HG03060 (cell line): ENCODE data around the gene CNIH3.
A peak's percentile ranks its signal among the peaks of the same experiment; 100 is the strongest.

Source experiments
- ATAC-seq: cut with Tn5 transposase; IDR thresholded peaks from one replicate; pipeline ENCODE4 v1.9.1; 2021; ENCODE audit warnings: low read depth, moderate number of reproducible peaks; ENCODE audit not compliant: unreplicated experiment

The CNIH3 gene

DNA sequence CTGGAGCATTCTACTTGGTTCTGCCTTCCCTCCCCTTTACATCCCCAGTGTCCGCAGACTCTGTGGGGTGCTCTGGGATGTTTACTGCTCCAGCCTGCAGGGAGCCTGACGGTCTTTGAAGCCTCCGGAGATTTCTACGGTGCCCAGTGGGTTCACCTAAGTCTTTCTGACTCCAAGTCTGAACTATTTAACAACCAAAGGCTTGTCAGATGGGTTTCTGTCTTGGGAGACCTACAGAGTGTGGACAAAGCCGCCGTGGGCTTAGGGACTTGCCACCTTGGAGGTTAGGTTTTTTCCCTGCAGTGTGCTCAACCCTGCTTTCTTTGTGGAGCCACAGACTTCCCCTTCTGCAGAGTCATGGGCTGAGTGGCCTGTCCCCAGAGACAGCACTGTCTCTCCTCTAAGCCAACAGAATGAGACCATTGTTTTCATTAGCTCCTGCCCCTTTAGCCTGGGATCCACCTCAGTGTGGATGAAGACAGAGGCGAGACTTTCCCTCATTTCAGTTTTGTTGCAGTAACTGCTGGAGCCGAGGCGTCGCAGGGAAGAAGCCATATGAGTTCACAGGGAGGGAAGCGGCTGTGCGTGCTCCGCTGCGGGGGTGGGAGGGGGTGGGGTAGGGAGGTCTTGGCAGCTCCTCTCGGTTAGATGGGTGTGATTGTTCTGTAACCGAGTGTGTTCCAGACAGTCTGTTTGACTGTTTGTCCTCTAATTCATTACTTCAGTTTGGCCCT, 120.7 kb downstream of the CNIH3 start:
- peak; percentile 38 for ATAC-seq

DNA sequence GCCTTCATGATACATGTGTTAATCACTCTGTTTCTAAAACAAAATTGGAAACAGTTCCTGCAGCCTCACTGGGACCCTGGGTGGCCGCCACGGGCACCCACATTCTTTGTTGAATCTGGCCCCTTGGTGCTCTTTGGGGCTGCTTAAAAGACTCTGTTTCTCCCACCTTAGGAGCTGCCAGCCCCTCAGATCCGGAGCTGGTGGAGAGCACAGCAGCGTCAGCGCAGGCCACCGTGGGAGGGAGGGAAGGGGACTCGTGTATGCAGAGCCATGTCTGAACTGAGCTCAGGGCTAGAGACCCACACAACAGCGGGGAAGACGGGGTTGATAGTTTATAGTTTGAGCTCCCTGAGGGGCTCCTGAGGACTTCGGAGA, 121.2 kb downstream of the CNIH3 start:
- ATAC-seq = no peak

DNA sequence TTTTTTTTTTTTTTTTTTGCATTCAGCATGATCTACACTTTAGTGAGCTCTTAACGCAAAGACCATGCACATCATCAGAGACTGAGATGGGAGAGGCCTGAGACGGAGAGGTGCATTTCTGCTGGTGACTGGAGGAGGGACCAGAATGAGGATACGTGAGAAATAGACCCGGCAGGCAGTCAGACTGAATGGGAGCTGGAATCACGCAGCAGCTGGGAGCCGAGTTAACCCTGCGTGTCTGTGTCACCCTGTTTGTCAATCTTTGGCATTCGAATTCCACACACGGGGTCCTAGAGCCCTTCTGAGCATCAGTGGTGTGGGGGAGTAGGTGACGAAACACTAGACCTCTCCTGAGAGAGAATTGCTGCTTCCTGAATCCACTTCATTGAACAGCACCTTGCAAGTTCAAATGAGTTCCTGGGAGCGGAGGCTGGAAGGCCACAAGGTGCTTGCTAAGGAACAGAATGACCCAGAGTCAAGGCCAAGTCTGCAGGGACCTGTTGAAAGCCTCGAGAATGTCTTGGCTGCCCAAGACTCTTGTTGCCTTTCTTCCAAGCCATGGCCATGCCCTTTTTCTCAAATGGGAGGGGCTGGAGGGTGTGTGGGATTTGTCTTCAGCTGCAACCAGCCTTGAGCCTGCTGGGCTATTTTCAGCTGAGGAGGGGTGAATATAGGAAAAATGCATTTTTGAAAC, 123.3 kb downstream of the CNIH3 start:
- ATAC-seq = no peak

DNA sequence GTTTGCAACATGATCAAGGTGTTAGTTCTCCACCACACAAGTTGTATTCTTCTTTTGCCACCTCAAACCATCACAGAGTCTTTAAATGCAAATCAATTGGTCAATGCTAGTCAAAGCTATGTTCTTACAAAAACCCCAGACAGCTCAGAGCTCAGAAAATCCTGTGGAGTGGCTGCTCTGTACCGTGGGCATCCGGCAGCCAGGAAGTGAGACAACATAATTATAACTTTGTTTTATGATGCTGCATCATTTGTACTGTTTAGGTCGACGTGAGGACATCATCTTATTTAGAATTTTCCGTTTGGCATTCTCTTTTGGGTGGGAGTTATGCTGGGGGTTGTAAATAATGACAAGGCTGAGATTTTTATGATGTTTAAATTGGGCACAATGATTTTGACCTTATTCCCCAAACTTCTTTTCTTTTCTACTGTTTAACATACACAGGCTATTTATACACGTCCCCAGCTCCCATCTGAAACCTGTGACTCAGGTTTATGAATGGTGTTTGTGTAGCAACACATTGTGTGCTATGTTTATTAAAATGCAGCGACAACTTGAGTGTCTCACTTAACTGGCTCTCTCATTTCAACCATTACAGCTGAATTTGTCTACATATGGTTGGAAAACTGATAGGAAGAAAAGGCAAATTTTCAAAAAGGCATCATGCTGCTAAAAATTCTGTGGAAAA, 124.0 kb downstream of the CNIH3 start:
- peak; percentile 70 for ATAC-seq

DNA sequence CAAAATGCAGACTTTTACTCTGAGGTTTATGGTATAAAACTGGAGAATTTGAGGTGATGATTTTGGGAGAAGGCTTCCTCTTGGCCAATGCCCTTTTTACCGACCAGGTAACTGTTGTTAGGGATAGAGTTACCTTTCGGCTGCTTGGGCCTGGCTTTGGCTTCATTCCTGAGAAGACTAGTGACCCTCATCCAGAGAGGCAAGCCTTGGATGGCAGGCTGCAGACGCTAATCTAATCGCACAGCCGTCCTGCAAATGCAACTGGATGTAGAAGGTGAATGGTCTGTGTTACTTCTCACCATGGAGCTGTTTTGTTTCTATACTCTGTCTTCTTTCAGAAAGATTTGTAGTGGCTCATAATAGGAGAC, 124.6 kb downstream of the CNIH3 start:
- no peak for ATAC-seq

DNA sequence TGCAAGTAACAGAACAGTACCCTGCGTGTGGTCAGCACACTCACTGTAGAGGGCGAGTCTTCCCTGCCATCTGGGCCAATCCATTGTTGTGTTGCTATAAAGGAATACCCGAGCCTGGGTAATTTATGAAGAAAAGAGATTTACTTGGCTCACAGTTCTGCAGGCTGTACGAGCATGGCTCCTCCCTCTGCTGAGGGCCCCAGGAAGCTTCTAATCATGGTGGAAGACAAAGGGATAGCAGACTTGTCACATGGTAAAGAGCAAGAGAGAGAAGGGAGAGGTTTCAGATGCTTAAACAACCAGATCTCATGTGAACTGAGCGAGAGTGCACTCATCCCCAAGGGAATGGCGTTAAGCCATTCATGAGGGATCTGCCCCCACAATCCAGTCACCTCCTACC, 126.2 kb downstream of the CNIH3 start:
- no peak for ATAC-seq

DNA sequence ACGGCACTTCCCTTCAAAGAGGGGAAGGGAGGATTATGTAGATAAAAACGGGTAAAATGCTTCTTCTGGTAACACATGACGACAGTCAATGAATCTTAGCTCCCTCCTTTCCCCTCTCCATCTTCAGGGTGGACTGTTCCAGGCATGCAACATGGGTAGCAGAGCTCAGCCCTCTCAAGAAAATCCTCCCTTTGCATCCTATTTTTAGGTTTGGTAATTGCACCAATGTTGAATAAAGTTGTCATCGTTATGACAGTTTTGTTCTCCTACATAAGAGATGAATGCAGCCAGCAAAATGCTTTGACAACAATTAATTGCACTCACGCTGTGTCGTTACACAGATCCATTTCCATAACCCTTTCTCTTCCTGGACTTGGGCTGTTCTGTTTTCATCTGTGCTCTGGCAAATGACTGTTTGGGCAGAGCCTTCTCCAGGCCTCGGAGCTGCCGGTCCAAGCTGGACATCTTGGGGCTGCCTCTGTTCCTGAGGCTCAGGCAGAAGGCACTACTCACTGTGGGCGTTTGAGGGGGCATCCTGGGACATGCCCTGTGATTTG, 127.6 kb downstream of the CNIH3 start:
- ATAC-seq = no peak

DNA sequence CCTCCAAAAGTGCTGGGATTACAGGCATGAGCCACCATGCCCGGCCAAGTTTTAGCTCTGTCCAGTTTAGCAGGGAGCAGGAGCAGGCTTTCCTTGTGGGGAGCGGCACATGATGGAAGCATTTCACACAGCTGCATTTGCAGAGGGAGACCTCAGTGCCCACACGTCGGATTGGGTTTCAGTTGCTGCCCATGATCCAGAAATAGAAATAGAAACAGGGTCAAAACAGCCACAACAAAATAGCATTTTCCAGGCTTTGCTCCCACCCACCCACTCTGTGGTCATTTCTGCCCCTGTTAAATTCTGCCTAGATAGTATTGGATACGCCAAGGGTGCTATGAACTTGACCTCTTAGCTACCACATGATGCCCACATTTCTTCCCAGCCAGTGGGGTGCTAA, 128.4 kb downstream of the CNIH3 start:
- no peak for ATAC-seq

DNA sequence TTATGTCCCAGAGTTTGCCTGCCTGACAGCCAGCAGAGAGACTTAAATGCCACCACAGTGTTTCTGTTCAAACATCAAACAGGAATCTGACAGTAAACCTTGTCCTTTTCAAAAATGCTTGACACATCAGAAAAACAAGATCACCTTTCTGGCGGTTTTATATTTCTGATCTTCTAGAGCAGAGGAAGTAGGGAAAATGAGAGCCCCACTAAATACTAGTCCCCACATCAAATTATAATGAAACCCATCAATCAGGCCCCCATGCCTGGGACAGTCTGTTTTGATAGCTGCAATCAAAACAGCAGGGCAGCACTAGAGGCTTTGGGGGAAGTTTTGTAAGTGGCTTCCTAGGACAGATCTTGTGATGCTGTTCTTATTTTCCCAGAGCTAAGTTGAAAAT, 129.3 kb downstream of the CNIH3 start:
- ATAC-seq = no peak

DNA sequence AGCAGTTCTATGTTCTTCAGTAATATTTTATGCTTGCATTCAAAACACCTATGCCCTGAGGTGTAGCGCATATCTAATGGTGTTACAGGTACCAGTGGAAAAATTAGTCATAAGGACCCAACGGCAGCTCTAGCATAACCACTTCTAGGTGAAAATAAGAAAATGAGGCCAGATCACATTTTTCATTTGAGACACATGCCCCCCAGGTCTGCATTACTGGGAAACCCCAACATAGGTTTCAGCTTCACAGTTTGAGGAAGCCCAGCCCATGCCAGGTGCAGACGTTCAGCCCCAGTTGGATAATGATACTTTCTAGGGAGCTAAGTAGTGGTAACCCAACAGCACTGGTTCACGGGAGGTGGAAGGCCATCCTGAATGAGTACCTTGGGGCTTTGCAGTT, 129.8 kb downstream of the CNIH3 start:
- ATAC-seq = no peak

DNA sequence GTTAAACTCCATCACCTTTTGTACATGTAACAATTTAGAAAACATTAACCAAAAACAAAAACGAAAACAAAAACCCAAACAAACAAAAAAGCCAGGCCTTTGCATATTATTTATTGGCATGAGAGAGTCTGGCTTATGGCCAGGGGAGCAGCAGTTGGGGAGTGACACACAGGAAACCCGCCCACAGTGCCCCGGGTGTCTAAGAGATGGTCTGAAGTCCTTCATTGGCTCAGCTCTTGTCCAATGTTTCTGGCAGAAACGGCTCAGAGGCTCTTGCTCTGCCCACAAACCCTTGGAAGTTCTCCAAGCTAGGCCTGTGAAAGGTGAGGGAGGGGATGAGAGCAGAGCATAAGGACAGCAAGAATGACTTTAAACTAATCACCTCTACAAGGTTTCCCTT, 131.5 kb downstream of the CNIH3 start:
- ATAC-seq = peak; percentile 80

DNA sequence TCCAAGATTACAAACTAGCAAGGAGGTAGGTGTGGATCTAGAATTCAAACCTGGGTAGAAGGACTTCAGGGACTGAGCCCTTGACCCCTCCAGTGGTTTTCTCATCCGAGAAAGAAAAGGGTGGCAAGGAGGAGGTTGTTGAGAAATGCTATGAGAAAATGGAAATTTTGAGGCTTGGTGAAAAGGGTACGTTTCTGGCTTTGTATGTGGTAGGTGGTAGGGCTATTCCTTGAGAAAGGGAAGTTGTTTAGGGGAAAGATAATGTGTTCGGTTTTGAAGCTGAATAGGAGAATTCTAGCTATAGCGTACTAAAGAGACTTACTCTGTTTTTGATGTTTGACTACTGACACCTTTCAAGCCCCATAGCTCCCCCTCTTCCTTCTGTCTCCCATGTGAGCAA, 133.8 kb downstream of the CNIH3 start:
- no peak for ATAC-seq

DNA sequence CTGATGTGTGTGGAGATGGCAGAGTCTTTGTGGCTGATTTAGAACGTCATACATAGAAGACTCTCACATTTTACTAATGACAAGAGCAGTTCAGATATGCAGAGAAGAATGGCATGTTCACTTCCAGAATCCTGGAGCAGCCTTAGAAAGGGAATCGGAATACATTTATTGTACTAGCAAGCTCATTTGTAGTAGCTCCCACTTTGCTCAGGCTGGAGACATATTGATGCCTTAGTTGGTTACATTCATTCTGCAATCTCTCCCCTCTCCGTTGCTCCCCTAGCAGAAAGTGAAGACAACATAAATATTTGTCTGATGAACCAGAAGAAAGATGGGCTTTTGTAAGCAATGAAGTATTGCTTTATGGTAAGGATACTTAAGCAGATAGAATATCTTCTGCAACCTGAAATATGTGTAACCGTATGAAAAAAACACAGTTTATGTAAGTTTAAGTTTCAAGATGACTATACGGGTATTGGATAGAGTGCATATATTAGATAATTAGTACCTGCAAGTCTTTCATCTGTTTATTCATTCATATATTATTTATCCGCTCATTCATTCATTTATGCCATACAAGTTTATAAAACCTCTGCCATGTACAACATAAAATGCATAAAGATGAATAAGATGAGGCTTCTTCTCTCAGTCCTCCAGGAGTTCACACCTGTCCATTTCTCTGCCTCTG, 135.7 kb downstream of the CNIH3 start:
- no peak for ATAC-seq

DNA sequence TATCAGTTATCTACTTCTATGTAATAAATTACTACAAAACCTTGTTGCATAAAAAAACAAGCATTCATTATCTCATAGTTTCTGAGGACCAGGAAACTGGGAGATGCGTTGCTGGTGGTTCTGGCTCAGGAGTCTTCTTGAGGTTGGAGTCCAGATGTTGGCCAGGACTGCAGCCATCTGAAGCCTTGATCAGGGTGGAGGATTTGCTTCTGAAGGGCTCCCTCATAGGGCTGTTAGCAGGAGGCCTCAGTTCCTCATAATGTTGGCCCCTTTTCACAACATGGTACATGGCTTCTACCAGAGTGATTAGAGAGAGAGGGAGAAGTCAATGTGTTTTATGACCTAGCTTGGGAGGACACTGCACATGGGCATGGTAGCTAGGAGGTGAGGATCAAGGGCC, 137.4 kb downstream of the CNIH3 start:
- no peak for ATAC-seq

DNA sequence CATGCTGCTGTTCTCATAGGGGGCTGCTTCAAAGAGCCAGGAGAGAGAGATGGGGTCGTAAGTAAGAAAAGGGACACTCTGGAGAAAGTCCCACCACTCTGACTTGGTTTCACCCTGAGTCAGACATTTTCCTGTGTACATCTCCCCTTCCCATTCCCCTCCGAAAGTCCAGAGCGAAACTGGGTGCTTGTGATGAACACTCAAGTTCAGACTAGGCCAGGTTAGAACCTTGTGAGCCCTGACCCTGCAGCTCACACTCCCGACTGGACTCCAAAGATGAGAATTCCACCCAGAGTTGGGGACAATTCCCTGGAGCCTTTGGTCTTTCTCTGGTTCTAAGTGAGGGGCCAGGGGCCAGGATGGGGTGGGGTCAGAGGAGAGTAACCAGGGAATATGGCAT, 139.5 kb downstream of the CNIH3 start:
- ATAC-seq = no peak

DNA sequence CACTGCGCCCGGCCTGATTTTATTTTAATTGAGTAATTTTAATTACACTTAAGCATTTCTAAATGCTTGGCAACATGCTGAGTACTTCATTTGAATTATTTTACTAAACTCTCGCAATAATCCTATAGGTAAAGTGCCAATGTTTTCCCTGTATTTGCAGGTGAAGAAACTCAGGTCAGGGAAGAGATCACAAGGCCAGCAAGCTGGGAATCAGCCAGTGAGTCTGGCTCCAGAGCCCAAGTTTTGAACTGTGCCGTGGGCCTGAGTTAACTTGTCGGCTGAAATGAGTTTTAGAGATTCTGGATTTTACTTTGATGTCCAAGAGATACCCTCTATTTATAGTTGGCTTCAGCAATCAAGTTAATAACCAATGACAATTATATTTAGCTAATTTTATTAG, 141.4 kb downstream of the CNIH3 start:
- no peak for ATAC-seq

DNA sequence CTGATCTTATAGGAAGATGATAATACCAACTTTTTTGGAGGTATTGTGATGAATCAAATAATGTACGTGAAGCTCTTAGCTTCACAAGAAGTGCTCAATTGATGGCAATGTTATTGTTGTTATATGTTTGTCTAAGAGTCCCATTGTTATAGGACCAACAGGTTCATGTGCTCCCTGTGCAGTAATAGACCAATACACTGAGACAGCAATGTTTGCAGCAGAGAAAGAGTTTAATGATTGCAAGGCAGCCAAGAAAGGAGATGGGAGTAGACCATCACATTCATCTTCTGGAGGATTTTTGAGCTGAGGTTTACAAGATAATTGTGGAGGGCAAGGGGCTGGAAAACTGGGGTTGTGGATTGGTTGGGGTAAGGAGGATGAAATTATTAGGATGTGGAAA, 143.0 kb downstream of the CNIH3 start:
- no peak for ATAC-seq

DNA sequence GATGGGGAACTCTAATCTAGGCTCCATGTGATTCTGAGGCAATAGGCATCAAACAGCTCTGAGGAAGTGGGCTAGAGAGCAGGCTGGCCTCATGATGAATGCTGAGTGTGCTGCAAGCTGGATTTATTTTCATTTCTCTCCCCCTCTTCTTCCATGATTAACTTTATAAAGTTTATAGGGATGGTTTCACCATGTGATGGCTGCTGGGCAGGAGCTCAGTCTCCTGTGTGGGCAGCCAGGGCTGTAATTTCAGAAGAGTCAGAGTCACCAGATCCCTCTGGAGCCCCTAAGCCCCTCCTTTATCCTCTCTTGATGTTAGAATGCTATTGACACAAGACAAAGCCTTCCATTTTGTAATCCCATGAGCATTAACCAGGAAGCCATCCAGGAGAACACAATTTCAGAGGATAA, 143.6 kb downstream of the CNIH3 start:
- ATAC-seq = no peak

DNA sequence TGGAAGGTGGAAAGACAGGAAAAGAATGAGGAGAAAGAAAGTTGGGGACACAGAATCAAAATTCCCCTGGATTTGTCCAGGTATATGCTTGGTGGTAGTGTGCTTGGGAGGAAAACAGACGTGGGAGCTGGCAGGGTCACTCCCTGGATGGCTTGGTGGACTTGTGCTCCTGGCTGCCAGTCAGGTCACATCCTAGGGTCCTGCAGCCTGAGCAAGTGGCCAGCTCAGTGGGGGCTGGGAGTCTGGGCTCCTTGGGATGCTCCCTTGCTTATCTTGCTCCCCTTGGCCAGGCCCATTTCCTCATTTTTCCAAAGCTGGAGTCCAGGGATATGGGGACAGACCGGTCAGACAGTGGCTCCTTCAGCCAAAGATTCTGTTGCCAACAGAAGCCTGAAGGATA, 144.0 kb downstream of the CNIH3 start:
- ATAC-seq = no peak

DNA sequence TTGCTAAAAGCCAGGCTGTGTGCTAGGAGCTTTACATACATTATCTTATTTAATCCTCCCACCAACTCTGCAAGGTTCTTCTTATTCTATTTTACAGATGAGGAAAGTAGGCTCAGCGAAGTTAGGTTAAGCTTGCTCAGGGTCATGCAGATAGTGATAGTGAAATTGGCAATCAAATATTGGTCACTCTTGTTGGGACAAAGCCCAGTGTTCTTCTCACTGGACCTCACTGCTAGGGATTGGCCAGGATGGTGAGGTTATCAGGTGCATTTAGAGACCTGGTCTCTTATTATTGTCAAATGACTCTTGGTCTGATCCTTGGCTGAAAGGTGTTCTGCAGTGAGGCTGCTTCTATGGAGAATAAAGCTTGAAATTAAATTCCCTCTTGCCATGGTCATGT, 145.1 kb downstream of the CNIH3 start:
- ATAC-seq = no peak

DNA sequence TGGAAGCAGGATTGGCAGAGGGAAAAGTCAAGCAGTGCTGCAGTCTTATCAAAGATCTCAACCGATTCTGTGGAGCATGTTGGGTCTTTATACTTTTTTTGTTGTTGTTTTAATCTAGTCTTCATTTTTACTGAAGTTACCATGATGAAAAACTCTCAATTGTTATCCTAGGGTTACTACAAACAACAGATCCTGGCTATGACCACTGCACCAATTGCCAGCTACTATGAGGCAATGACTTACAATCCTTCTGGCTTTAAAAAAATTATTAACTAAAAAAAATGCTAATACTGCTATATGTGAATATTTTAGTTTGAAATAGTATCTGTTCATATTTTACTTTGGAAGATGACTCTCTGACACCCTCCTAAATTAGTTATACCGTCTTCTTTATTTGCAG, 145.9 kb downstream of the CNIH3 start:
- no peak for ATAC-seq
